RPMI7951 (cell line): Measurements from ENCODE around the gene NEB. TPM values are rescaled to one million over a fixed set of nuclear protein-coding genes. Genes with fewer than 3 reads are reported as not detected.

Experiments
- DNase-seq: peaks from one replicate; pipeline ENCODE4 v3.0.0-alpha.2; 2012; ENCODE audit warnings: low read depth
- total RNA-seq: library from RNA; depleted of rRNA; stranded (reverse); fragments of >200 nt; shearing (Covaris generic); gene quantifications from 2 replicates; pipeline ENCODE4 v1.2.3, GENCODE V29; 2014

The NEB gene
- total RNA-seq, 1 experiment from 2014 or later: under 0.01 TPM

DNA sequence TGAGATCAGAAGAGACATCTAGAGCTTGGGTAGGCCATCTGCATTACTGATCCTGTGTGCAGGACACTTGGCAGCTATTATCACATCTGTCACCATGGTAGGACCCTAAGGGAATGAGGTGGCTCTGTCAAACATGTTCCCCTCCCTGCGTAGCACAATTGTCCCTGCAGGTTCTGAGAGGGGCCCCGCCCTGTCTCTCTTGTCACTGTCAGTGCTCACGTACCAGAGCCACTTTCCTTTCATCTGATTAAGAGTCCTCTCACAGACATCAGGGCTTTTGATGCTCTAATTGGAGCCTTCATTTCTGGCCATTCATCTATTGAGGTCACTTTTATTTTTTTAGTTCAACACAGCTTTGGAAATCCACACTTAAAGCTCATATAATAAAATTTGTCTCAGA, 38.5 kb downstream of the NEB start:
- no peak for DNase-seq

DNA sequence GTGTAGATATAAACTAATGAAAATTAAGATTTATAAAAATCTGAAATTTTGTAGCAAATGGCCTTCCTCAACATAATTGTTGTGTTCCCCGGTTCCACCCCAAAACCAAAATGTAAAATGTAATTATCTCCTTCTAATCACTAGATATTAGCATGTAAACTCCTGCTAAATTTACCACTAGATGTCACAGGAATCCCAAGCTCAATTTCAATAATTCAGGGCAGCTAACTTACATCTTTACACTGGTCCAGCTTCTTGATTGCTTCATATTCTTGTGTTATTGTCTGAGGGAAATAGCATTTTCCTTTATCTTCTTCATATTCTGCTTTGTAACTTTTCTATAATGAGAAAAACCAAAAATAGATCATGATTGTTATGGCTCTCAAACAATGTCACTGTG, 42.6 kb downstream of the NEB start:
- no peak for DNase-seq

DNA sequence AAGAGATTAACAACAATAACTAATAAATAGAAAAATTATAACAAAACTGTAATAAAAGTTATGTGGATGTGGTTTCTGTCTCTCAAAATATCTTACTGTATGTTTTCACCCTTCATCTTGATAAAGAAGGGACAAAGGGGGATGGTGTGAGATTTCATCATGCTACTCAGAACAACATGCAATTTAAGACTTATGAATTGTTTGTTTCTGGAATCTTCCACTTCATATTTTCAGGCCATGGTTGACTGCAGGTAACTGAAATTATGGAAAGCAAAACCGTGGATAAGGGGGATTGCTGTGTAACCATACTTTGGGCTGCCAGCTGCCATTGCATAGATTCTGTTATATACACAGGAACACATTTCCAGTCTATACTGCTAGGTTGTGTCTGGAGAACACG, 45.6 kb downstream of the NEB start:
- no peak for DNase-seq

DNA sequence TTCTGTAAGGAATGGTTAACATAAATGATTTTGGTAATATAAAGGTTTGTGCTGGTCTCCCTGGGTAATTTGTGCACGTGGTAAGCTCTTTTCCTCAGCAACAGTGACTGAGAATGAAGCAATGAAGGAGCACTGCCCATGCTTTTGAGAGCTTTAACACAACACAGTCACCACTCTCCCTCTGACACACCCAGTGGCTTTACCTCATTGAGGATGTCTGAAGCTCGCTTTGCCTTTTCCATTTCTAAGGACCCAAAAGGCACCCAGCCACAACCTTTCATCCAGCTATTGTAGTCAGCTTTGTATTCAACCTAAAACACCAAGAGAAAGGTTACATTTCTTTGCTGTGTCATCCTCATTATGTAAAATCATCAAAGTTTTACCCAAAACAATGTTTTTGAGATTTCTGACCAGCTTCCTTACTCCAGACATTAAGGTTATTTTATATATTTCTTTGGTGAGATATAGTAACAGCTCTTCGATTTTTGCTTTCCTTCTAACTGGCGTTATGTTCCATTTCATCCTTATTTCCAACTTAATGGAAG, 51.7 kb downstream of the NEB start:
- no peak for DNase-seq

DNA sequence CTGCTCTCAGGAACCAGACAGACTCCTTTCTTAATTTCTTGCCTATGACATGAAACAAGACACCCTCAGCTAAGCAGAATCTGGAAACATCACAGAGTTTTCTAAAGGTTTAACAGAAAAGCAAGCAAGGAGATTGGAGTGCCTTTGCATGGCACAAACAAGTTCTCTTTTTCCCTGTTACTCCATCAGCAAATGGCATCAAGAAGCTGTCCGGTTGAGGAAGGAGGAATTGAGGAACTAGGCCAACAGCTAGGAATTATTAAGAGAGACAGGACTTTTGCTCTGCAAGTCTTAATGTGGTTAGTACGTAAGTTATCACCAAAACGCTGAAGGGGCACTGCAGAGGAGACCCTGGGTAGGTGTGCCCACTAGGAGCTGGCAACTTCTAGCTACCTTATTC, 53.2 kb downstream of the NEB start:
- DNase-seq: no peak

DNA sequence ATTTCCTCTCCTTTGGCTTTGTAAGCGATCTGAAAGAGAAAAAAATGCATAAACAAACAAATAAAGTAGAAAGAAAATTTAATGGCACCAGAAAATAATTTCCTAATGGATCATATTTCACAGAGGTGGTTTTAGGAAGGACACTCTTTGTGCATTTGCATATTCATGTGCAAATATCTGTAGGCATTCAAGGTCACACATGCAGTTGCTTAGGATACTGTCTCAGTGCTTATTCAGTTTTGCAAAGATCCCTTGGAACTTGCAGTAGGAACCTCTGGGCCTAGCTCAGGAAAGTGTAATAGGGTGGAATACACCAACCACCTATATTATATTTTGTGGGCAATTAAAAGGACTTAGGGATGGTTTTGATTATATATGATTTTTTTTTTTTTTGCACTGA, 54.3 kb downstream of the NEB start:
- DNase-seq: no peak

DNA sequence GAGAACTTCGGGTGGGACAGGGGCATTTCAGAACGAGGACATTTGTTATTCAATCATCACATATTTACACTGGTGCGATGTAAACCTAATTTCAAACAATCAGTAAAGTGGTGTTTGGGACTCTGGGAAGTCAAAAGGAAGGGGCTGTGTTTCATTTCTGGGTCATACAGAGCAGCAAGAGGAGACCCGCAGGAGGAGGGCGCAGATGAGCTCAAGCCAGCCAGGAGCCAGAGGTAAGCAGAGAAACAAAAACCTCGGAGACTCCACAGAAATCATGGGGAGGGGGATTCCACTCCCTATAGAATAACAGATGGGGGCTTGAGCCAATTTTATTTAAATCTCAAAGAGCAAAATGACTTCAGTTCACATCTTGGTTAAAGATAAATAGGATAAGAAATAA, 55.4 kb downstream of the NEB start:
- DNase-seq: no peak

DNA sequence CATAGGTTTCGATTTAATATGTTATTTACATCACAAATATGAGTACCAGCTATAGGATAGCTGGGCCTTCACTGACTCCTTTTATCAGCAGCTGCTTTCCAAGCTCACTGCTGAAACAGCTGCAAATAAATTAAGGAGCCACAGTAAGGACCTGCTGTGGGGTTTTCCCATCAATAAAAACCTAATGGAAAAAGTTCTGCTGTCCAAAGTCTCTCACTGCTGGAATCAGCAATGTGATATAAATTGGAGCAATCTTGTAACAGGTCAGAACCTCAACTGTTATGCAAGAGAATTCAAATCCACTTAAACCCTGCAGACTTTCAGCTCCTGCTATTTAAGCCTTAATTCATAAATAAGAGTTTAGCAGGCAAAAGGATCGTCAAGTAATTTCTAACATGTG, 61.3 kb downstream of the NEB start:
- no peak for DNase-seq

DNA sequence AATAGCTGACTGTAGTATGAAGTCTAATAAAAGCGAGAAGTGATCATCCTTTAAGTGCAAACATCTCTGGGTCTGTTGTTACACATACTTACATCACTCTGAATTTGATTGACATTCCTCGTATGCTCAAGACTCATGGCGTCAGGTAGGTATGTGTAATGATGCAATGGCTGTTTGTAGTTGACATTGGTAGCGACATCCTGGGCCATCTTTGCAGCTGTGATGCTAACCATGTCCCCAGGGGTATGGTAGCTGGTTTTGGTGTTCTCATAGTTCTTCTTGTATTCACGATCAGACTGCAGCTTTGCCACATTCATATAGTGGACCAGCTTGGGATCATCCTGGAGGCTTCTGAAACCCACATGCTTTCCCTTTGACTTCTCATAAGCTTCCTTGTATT, 62.0 kb downstream of the NEB start:
- DNase-seq: no peak

DNA sequence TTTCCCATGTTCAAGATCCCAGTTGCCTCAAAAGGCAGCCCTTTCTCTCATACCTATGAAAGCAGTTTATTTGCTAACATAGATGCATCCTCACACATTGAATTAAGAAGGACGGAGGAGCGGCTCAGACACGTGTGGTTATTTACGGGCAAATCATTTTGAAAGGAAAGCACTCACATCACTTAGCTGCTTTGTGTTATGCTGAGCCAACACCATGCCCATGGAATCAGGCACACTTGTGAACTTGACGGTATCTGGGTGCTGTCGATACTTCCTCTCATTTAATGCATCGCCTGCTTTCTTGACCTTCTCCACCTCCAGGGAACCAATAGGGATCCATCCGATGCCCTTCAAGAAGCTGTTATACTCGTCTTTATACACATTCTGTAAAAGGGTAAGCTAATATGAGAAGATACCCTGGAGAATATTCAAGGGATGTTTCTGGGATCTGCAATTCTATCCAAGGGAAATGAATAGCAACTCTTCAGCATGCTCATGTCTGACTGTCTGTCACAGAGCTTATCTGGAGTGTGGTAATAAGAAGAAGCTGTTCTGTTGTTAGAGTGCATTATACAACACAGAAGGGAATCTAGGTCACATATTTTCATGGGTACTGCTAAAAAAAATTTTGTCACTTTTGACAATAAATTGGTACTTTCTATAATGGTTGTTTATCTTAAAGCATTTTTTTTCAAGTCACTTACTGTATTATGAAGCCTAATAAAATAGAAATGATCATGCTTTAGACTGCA, 63.3 kb downstream of the NEB start:
- DNase-seq: no peak

DNA sequence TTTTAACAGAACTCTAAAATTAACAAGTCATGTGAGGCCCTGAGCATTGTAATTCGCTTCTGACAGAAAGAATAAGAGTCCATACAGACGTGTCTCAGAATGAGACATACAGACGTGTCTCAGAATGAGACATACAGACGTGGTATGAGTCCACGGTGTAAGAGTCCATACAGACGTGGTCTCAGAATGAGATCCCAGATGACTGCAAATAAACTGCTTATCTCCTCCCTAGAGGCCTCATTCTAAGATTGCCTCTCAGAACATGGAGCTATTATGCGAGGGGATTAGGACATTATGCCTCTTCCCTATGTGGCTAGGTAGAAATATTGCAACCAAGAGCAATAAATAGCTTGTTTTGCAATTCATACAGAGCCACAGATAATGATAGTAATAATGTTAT, 63.9 kb downstream of the NEB start:
- DNase-seq: no peak

DNA sequence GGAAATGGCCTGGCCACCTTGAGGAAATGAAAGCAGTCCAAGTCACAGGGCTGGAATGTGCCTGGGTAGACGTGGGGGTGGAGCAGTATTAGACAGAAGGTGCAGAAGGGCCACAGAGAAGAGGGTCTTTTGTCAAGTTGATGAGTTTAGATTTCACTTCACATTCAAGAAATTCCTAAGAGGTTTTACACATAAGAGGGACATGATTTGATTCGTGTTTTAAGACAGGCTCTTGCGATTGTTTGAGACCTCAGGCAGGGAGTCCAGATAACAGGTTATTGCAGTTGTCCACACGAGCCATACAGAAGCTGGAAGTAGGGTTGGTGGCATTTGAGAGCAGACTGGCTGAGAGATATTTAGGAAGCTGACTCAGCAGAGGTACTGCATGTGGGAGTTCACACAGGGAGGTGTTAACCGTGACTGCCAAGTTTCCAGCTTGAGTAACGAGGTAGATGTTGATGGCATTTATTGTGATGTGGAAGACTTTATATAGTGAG, 64.6 kb downstream of the NEB start:
- no peak for DNase-seq

DNA sequence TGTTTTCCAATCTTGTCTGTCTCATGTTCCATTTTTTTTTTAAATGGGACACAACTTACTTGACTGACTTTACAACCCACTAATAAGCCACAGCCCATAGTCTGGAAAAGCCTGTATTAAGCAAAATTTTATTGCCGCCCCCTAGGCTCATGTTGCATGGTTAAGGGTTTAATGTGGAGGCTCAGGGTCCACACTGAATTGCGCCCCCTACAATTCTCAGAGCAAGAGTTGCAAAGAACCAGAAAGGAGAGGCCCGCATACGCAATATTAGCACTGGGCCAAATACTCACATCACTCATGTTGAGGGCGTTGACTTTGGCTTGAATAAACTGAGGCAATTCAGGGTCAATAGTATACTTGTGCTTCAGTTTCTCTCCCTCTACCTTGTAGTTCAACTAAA, 65.5 kb downstream of the NEB start:
- no peak for DNase-seq

DNA sequence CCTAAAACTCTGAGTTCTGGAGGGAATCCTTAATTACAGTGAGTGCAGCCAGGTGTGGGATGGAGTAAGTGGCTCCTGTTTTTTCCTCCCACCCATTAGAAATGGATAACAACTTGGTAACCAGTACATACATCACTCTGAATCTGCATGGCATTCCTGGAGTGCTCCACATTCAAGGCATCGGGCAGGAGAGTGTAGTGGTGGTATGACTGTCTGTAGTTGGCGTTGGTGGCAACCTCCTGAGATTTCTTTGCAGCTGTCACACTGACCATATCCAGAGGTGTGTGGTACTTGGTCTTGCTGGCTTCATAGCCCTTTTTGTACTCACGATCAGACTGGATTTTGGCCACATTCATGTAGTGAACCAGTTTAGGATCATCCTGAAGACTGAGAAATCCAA, 68.3 kb downstream of the NEB start:
- no peak for DNase-seq

DNA sequence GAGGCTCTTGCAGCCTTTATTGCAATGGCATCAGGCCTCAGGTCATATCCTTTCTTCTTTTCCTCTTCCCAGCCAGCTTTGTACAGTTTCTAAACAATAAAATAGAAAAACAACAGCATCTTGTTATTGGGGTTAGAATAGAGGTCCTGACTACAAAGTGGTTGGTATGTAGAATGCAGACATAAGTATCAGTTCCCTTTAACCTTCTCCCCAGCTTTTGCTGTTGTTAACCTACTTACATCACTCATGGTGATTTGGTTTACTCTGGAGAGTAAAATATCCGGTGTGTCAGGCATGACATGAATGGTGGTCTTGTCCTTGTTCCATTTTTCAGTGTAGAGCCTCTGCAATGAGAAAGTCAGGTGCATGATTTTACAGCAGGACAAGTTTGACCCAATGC, 69.8 kb downstream of the NEB start:
- no peak for DNase-seq

DNA sequence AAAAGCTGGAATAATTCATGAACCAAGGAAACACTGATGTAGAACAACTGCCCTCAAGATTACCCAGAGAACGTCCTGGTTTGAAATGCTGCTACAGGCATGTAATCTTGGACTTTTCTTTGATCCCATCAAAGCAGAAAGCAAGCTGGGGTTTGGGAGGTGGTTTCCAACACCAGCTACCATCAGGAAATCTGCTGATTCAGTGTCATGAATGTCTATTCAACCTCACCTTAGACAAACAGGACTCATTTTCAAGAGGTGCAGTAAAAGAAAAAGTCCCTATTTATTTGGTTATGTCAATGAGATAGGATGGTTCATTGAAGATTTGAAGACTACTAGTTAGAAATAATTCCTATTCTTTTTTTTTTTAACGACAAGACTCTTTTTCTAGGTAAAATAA, 72.7 kb downstream of the NEB start:
- no peak for DNase-seq

DNA sequence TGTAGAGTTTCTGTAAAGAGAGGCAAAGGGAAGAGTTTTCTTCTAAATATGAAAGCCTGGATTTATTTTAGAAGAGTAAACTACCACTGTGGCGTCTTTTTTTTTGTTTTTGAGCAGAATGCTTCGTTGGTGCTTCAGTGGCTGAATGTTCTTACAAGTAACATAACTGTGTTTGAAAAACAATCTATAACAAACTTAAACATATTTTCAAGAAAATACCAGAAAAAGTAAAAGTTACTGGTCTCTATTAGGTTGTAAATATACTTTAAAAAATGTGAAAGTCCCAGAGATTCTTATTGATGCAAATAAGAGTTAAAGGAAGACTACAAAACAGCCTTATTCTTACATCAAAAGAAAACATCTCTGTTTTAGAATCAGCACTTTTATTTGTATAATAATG, 76.2 kb downstream of the NEB start:
- no peak for DNase-seq

DNA sequence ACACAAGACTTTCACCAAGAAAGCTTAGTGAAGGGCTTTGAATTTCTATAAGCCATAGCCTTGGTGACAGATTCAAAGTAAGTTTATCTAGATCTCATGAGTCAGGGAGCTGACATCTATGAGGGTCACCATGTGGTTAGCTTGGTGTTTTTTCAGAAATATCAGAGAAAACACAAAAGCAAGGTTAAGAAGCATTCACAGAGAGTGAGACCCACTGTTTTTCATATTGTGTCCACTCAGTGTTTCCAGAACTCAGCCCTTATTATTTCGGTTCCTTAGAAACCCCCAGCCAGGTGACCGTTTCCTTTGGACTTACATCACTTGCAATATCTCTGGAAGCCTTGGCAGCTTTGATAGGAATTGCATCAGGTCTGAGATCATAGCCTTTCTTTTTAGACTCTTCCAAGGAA, 76.6 kb downstream of the NEB start:
- no peak for DNase-seq

DNA sequence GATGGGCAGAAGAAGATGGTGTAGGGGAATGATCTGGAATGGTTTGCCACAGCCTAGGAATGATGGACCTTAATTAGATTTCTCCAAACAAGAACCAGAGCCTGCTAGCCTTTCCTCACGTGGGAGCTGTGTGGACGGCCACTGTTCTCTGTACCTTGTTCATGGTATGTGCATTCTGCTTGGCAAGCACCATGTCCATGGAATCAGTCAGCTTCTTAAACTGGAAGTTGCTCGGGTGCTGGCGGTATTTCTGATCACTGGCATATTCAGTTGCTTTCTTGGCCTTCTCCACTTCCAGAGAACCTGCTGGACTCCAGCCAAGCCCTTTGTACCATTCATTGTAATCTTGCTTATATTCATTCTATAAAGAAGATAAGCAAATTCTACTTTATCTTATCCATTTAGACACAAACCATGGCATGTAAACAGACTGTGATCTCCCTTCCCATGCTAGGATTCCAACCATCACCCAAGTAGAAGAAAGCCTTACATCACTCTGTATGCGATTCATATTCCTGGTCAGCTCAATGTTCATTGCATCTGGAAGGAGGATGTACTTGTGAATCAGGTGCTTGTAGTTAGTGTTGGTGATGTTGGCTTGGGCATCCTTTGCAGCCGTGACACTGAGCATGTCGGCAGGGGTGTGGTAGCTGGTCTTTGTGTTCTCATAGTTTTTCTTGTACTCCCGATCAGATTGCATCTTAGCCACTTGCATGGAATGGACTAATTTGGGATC, 78.4 kb downstream of the NEB start:
- DNase-seq: no peak

DNA sequence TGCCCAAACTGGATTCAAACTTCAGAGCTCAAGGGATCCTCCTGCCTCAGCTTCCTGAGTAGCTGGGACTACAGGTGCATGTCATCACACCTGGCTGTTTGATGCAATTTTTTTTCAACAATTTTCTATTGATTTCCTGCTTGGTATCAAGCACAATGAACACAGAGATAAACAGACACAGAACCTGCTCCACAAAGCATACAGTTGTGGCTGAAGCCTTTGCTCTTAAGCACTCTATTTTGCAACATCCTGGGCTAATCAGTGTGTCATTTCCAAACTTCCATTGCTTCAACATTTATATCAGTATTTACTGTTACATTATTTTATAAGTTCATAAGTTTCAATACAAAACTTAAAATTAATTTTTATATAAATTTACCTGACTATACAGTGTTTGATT, 79.4 kb downstream of the NEB start:
- no peak for DNase-seq

DNA sequence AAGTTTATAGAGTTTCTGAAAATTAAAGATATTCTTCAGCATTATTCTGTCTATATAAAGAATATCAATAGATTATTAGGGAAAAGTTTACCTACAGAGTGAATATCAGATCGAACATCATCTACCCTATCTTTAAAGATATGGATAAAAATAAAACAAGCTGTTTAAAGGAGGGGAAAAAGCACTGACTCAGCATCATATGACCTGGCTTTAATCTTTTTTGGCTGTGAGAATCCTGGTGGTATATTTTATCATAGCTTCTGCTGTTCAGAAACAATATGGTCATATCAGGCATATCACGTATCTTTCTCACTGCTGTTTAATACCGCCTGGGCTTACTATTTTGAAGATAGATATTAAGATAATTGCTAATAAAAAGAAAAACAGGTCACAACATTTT, 80.2 kb downstream of the NEB start:
- no peak for DNase-seq

DNA sequence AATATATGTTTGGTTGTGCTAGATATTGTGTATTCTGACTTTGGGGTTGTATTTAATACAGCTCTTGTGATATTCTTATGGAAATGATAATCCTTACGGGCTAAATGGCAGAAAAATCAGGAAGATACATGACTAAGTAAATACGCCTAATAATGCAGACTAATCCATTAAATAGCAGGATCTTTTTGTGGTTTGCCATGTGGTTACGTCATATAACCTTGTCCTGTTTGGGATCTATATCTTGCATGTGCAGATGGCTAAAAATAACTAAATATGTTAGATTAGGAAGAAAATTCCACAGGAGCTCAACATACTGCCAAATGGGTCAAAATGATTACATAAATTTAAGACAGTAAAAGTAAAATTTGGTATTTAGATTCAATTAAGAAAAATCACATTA, 83.0 kb downstream of the NEB start:
- DNase-seq: no peak

DNA sequence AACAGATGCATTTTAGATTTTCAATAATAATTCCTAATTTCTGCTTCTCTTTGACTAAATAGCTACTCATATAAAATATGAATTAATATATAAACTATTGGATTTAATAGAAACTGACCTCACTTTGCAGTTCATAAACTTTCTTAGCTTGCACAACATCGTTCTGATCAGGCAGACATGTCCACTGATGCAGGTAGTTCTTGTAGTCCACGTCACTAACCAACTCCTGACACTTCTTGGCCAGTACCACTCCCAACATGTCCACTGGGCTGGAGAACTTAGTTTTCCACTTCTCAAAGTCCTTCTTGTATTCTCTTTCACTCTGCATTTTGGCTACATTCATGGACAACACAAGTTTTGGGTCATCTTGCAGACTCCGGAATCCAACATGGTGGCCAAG, 83.8 kb downstream of the NEB start:
- DNase-seq: no peak
